Measurements from ENCODE around the gene CACNA2D4.

GRCh38 chr12:1962051-1963020, 43.9 kb upstream of the CACNA2D4 start:
- TF ChIP-seq, protein P1, sequence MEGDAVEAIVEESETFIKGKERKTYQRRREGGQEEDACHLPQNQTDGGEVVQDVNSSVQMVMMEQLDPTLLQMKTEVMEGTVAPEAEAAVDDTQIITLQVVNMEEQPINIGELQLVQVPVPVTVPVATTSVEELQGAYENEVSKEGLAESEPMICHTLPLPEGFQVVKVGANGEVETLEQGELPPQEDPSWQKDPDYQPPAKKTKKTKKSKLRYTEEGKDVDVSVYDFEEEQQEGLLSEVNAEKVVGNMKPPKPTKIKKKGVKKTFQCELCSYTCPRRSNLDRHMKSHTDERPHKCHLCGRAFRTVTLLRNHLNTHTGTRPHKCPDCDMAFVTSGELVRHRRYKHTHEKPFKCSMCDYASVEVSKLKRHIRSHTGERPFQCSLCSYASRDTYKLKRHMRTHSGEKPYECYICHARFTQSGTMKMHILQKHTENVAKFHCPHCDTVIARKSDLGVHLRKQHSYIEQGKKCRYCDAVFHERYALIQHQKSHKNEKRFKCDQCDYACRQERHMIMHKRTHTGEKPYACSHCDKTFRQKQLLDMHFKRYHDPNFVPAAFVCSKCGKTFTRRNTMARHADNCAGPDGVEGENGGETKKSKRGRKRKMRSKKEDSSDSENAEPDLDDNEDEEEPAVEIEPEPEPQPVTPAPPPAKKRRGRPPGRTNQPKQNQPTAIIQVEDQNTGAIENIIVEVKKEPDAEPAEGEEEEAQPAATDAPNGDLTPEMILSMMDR (IDR thresholded peaks at IDR 0.05; ENCODE audit: low read depth, low read length, missing input control): no peak
- TF ChIP-seq RAD21 (IDR thresholded peaks at IDR 0.05) (no peak), SP1 (IDR thresholded peaks at IDR 0.05) (no peak), TAF1 (conservative IDR thresholded peaks at IDR 0.05) (no peak)
- TF ChIP-seq, protein P2, sequence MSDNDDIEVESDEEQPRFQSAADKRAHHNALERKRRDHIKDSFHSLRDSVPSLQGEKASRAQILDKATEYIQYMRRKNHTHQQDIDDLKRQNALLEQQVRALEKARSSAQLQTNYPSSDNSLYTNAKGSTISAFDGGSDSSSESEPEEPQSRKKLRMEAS (IDR thresholded peaks at IDR 0.05): no peak
